ENCODE data around the gene KRTAP5-9.

DNA sequence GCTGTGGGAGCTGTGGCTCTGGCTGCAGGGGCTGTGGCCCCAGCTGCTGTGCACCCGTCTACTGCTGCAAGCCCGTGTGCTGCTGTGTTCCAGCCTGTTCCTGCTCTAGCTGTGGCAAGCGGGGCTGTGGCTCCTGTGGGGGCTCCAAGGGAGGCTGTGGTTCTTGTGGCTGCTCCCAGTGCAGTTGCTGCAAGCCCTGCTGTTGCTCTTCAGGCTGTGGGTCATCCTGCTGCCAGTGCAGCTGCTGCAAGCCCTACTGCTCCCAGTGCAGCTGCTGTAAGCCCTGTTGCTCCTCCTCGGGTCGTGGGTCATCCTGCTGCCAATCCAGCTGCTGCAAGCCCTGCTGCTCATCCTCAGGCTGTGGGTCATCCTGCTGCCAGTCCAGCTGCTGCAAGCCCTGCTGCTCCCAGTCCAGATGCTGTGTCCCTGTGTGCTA lies 514 bp downstream of the KRTAP5-9 start:
- TF ChIP-seq CTCF (IDR thresholded peaks at IDR 0.05) = no peak
- TF ChIP-seq POLR2A (IDR thresholded peaks at IDR 0.05) = no peak
